HEK293T (cell line): ENCODE data around the gene NEK1.

Experiments used
- ARNT ChIP-seq: fragments of 450-650 bp; IDR thresholded peaks from 2 replicates; pipeline ENCODE4 v1.6.1; 2017; ENCODE audit warnings: mild to moderate bottlenecking
- ELF4 ChIP-seq: fragments of 450-650 bp; IDR thresholded peaks from 2 replicates; pipeline ENCODE4 v1.6.1; 2017; ENCODE audit warnings: antibody characterized with exemption
- FOXK2 ChIP-seq: fragments of 450-650 bp; IDR thresholded peaks from 2 replicates; pipeline ENCODE4 v1.6.1; 2016; ENCODE audit warnings: mild to moderate bottlenecking
- FOXM1 ChIP-seq: fragments of 450-650 bp; IDR thresholded peaks from 2 replicates; pipeline ENCODE4 v1.6.1; 2017; ENCODE audit warnings: mild to moderate bottlenecking, borderline replicate concordance
- HDGF ChIP-seq: fragments of 450-650 bp; IDR thresholded peaks from 2 replicates; pipeline ENCODE4 v1.6.1; 2017; ENCODE audit warnings: antibody characterized with exemption, borderline replicate concordance
- TARDBP ChIP-seq: fragments of 450-650 bp; IDR thresholded peaks from 2 replicates; pipeline ENCODE4 v1.6.1; 2016
- ZNF384 ChIP-seq: fragments of 450-650 bp; IDR thresholded peaks from 2 replicates; pipeline ENCODE4 v1.6.1; 2016
- TF ChIP-seq, protein P1 (sequence below): fragments of 450-650 bp; IDR thresholded peaks from 2 replicates; pipeline ENCODE4 v1.6.1; 2016

DNA sequence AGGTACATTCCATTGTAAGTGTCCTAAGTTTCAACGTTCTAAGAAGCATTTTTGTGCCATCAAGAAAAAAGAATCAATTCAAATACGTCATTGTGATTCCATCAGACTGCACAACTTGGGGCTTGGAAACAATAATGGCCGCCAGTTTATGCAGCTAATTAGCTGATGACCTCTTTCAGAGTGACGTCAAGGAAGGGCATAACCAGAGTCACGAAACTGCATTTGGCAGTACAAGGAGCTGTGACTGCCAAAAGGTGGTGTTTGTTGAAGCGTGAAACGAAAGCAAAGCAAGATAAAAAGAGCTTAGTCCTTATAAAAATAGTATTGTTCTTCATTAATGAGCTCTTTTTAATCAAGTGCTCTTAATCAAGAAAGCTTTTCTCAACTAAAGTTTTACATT is 260.5 kb downstream of the NEK1 start:
- no peak for TF ChIP-seq ZNF384
- TF ChIP-seq FOXK2, result no peak
- TF ChIP-seq FOXM1, result no peak
- TF ChIP-seq TARDBP, result no peak
- no peak for TF ChIP-seq ELF4
- no peak for TF ChIP-seq HDGF
- TF ChIP-seq ARNT, result no peak
- TF ChIP-seq, protein P1, sequence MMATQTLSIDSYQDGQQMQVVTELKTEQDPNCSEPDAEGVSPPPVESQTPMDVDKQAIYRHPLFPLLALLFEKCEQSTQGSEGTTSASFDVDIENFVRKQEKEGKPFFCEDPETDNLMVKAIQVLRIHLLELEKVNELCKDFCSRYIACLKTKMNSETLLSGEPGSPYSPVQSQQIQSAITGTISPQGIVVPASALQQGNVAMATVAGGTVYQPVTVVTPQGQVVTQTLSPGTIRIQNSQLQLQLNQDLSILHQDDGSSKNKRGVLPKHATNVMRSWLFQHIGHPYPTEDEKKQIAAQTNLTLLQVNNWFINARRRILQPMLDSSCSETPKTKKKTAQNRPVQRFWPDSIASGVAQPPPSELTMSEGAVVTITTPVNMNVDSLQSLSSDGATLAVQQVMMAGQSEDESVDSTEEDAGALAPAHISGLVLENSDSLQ, result no peak
